GM21360 (cell line): ENCODE data around the gene LDHA.
"Not testable (repeated sequence)": the region's sequence is repeated elsewhere in the genome, so short reads cannot be mapped to it uniquely, and the experiment has no call there.

ENCODE experiments used
- ATAC-seq: cut with Tn5 transposase; IDR thresholded peaks from one replicate; pipeline ENCODE4 v1.9.1; 2021; ENCODE audit warnings: mild to moderate bottlenecking, moderate library complexity; ENCODE audit not compliant: unreplicated experiment

The LDHA gene

DNA sequence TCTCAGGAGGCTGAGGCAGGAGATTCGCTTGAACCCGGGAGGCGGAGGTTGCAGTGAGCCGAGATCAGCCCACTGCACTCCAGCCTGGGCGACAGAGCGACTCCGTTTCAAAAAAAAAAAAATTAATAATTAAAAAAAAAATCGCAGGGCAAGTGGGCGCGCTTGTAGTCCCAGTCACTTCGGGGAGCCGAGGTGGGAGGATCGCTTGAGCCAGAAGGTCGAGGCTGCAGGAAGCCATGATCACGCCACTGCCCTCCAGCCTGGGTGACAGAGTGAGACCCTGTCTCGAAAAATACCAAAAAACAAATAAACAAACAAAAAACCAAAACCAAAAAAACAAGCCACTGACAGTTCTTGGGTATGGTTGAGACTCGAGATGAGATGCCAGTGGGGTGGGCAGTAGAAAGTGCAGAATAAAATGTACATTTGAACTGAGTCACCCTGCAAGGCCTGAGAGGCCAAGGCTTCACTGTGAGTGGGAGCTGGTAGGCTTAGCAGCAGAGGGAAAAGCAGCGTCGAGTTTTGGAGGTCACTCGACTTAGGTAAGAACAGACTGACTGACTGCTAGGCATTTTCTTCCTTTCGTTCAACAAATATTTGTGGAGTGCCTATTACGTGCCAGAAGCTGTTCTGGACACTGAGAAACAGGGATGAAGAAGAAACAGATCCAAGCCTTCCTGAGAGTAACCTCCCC lies 635 bp upstream of the LDHA start:
- no peak for ATAC-seq

- ATAC-seq: no peak
Measured at GRCh38 chr11:18394928-18395734, 768 bp downstream of the LDHA start.

DNA sequence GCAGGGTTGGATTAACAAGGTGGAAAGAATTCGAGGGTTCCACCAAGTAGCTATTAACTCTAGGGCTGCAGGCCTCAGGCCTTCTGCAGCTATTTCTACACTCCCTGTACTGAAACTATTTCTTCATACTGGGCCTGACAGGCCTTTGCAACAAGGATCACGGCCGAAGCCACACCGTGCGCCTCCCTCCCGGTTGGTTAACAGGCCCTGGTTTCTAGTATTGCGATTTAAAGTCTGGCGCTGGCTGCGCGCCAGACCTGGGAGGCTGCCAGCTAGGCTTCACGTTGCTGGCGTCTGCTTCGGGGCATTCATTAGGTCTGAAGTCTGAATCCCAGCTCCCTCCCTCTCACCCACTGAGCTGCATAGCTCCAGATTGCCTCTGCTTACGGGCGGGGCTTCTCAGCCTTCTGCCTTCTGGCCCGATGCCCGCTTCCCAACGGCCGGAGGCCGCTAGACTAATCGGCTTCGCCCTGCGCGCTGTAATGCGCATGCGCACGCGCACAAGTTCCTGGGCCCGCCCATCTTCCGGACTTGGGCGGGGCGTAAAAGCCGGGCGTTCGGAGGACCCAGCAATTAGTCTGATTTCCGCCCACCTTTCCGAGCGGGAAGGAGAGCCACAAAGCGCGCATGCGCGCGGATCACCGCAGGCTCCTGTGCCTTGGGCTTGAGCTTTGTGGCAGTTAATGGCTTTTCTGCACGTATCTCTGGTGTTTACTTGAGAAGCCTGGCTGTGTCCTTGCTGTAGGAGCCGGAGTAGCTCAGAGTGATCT lies 1.6 kb downstream of the LDHA start:
- ATAC-seq: peak; percentile 61

- no peak for ATAC-seq
Measured at GRCh38 chr11:18397921-18398320, 3.6 kb downstream of the LDHA start.

DNA sequence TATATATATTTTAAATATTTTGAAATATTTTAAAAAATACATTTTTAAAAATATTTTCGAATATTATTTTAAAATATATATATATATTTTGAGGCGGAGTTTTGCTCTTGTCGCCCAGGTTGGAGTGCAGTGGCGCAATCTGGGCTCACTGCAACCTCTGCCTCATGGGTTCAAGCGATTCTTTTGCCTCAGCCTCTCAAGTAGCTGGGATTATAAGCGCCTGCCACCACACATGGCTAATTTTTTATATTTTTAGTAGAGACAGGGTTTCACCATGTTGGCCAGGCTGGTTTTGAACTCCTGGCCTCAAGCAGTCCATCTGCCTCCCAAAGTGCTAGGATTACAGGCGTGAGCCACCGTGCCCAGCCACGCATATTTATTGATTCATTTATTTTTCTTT lies 6.7 kb downstream of the LDHA start:
- not testable (repeated sequence) for ATAC-seq

- no peak for ATAC-seq
Measured at GRCh38 chr11:18404062-18404461, 9.7 kb downstream of the LDHA start.

DNA sequence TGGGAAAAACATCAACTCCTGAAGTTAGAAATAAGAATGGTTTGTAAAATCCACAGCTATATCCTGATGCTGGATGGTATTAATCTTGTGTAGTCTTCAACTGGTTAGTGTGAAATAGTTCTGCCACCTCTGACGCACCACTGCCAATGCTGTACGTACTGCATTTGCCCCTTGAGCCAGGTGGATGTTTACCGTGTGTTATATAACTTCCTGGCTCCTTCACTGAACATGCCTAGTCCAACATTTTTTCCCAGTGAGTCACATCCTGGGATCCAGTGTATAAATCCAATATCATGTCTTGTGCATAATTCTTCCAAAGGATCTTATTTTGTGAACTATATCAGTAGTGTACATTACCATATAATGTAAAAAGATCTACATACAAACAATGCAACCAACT lies 13.0 kb downstream of the LDHA start:
- ATAC-seq: not testable (repeated sequence)

GRCh38 chr11:18408558-18409291 lies 14.4 kb downstream of the LDHA start:
- ATAC-seq: no peak

DNA sequence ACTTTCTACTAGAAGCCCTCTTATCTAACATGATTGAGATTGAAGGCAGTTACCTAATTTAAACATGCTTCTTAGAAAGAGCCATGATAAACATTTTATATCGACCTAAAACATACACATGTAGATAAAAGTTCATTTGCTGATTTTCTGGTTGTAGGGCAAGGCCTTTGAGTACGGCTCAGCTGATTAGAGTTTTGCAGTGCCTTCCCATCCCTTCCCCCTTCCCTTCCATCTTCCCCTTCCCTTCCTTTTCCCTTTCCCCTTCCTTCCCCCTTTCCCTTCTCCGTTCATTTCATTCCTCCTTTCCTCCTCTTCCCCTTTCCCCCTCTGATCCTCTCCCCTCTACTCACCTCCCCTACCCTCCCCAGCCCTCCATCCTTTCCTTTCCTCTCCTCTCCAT lies 22.1 kb downstream of the LDHA start:
- ATAC-seq: no peak

DNA sequence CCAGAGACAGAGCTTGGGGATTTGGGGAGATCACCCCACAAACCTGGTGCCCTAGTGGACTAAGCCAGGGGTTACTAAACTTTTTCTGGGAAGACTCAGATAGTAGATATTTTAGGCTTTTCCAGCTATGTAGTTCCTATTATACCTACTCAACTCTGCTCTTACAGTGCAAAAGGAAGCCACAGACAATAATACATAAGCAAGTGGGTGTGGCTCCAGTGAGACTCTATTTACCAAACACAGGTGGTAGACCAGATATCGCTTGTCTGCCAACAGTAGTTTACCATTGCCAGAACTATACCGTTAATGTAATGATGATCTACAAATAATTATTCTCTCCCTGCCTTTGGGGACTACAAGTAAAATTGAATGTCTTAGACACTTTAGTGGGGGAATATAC lies 24.7 kb downstream of the LDHA start:
- no peak for ATAC-seq

- no peak for ATAC-seq
Measured at GRCh38 chr11:18420067-18420466, 25.7 kb downstream of the LDHA start.

GRCh38 chr11:18427240-18427639 lies 32.9 kb downstream of the LDHA start:
- ATAC-seq: no peak

DNA sequence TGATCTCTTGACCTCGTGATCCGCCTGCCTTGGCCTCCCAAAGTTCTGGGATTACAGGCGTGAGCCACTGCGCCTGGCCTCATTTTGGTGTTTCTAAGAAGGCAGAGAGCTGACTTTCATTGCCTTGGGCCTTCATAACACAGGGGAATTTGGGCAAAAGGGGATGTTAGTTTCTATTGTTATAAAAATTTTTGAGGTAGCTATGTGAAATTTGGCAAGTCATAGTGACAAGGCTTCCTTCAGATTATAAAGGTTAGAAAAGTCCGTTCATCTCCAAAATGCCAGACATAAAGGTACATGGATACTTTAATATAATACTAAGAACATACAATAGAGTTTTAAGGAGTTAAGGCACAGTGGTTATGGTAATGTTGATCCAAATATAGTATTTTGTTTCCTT lies 35.0 kb downstream of the LDHA start:
- ATAC-seq: no peak

DNA sequence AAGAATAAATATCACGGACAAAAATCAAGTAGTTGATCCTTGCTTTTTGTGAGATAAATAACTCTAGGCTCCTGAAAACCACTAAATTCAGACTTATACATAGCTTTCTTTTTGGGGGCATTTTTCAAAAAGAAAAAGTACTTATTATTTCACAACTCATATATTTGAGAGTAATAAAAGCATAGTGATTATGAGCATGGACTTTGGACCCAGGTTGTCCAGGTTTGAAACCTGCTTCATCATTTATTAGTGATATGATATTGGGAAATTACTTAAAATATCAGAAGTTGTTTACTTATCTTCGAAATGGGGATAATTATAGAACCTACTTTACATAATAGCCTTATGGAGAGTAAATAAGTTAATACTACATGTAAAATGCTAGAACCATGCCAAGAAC lies 44.3 kb downstream of the LDHA start:
- no peak for ATAC-seq

DNA sequence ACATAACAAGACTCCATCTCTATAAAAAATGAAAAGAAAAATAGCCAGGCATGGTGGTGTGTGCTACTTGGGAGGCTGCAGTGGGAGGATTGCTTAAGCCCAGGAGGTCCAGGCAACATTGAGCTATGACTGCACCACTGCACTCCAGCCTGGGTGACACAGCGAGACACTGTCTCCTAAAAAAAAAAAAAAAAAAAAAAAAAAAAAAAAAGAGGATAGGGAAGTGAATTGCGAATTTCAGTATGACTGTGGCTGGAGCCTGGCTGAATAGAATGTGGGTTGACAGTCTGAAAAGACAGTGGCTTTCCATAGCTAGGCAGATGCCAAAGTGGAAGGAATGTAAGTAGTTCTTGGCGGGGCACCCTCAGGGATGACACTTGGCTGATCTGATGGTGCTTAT lies 54.9 kb downstream of the LDHA start:
- no peak for ATAC-seq

- no peak for ATAC-seq
Measured at GRCh38 chr11:18452927-18453326, 58.6 kb downstream of the LDHA start.

DNA sequence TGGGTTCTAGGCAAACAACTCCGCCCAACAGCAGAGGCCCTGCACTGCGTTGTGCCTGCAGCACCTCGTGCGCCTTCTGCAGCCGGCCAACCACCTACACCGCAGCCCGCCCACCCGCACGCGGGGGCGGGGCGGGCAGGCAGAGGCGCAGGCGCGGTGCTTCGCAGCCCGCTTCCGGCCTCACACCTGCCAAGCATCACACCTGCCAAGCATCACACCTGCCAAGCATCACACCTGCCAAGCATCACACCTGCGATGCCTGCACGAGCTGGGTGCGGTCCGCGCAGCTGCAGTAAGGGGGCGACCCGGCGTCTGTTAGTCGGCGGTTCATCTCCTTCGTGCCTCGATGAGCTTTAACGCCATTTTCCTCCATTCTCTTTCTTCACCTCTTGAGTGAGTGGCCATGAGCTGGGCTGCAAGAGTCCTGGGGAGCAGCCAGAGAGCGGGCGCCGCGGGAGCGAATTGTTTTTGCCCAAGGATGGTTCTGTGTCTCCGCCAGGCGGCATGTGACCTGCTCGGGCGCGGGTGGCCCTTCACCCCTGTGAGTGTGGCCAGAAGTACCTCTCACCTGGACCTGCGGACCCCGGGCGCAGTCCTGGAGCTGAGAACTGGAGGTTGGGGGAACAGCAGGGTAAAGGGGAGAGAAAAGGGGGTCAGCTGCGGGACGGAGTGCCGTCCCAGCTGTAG lies 61.5 kb downstream of the LDHA start, which contains the start of gene LDHAL6A:
Gene LDHAL6A, plus strand, starts transcription at position 171 of the 687 bp plus-strand sequence. CDS start 825 bp downstream, outside the sequence.
- ATAC-seq: no peak

GRCh38 chr11:18457450-18457849 lies 63.1 kb downstream of the LDHA start:
- no peak for ATAC-seq
